ENCODE measurements around the gene GPR171. TPM values are rescaled to one million over a fixed set of nuclear protein-coding genes. Genes with fewer than 3 reads are reported as not detected.

GPR171 gene
- total RNA-seq, 1 donor from 2014 or later = not detected

DNA sequence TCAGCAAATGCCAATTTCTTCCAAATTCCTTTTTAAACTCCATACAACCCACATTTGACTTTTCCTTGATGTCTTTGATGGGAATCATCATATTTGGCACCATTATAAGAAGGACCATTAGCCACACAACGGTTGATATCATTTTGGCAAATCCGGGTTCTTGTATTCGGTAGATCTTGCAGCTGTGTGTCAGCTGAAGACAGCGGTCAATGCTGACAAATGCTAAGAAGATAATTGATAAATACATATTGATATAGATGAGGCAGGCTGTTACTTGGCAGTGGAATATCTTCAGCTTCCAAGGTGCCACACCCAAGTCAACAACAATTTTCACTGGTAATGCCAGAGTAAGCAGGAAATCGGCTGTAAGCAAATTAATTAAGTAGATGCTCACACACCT, 4.2 kb downstream of the GPR171 start:
- H3K4me3 Mint-ChIP-seq (ENCODE audit: unreplicated experiment) = no peak overlapping the region
- TF ChIP-seq, protein P1, sequence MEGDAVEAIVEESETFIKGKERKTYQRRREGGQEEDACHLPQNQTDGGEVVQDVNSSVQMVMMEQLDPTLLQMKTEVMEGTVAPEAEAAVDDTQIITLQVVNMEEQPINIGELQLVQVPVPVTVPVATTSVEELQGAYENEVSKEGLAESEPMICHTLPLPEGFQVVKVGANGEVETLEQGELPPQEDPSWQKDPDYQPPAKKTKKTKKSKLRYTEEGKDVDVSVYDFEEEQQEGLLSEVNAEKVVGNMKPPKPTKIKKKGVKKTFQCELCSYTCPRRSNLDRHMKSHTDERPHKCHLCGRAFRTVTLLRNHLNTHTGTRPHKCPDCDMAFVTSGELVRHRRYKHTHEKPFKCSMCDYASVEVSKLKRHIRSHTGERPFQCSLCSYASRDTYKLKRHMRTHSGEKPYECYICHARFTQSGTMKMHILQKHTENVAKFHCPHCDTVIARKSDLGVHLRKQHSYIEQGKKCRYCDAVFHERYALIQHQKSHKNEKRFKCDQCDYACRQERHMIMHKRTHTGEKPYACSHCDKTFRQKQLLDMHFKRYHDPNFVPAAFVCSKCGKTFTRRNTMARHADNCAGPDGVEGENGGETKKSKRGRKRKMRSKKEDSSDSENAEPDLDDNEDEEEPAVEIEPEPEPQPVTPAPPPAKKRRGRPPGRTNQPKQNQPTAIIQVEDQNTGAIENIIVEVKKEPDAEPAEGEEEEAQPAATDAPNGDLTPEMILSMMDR (IDR thresholded peaks at IDR 0.05) = no peak
- H3K4me1 Mint-ChIP-seq (ENCODE audit: low read depth) = peaks cover 34% of the 10 kb centered on the region
- H3K27ac Mint-ChIP-seq (ENCODE audit: unreplicated experiment) = peak overlapping the region; percentile 80
- DNase-seq (ENCODE audit: low spot score) = no peak
- H3K9me3 Mint-ChIP-seq (ENCODE audit: low read depth) = no peaks in the 10 kb centered on the region
- H3K36me3 Mint-ChIP-seq (ENCODE audit: low read depth) = no peaks in the 10 kb centered on the region
- no peaks in the 10 kb centered on the region for H3K27me3 Mint-ChIP-seq (ENCODE audit: low read depth)

DNA sequence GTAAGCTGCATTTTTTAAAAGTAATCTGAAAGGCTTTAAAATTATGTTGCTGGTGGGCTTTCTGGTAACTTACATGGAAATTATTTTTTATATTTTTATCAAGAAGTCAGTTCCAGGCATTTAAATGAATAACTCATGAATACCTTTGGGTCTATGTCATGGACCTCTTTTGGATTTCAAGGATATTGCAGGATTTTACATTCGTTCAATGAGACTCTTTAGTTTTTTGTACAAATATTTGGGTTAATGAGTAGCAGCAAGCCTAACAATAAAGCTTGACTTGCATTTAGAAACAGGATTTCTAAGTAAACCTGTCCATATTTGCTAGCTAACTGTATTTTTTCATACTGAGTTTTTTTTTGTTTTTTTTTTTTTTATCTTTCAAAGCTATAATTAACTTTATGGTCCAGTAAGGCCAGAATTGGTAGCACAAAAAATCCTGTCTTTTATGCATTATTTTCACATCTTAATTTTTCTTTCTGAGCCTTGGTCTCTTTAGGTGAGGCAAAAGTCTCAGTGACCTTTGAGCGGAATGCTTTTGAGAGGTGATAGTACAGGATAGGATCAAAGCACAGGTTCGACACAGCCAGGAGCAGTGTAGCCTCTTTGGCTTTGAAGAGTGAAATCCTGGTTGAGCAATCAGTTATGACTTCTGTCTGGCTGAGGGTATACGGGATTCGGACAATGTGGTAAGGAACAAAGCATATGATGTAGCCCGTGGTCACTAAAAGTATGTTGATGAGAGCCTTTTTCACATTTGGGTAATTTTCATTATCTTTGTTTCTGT, 4.8 kb downstream of the GPR171 start:
- H3K27ac Mint-ChIP-seq (ENCODE audit: unreplicated experiment) = peak overlapping the region; percentile 80
- no peak for DNase-seq (ENCODE audit: low spot score)
- no peaks in the 10 kb centered on the region for H3K9me3 Mint-ChIP-seq (ENCODE audit: low read depth)
- H3K27me3 Mint-ChIP-seq (ENCODE audit: low read depth) = no peaks in the 10 kb centered on the region
- peaks cover 34% of the 10 kb centered on the region for H3K4me1 Mint-ChIP-seq (ENCODE audit: low read depth)
- TF ChIP-seq, protein P1 (IDR thresholded peaks at IDR 0.05) = no peak
- no peaks in the 10 kb centered on the region for H3K36me3 Mint-ChIP-seq (ENCODE audit: low read depth)
- no peak overlapping the region for H3K4me3 Mint-ChIP-seq (ENCODE audit: unreplicated experiment)

DNA sequence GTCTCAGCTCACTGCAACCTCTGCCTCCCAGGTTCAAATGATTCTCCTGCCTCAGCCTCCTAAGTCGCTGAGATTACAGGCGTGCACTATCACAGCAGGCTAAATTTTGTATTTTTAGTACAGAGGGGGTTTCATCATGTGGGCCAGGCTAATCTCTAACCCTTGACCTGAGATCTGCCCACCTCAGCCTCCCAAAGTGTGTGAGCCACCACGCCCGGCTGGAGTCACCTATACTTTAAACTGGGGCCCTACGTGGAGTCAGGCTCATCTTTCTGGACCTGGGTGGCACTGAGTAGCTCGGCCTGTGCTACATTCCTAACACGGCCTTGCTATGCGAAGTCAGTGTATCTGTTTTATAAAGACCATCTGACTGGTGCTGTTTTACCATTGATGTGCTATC, 5.8 kb downstream of the GPR171 start:
- TF ChIP-seq, protein P1 (IDR thresholded peaks at IDR 0.05) = no peak
- peak overlapping the region; percentile 80 for H3K27ac Mint-ChIP-seq (ENCODE audit: unreplicated experiment)
- H3K9me3 Mint-ChIP-seq (ENCODE audit: low read depth) = no peaks in the 10 kb centered on the region
- no peaks in the 10 kb centered on the region for H3K27me3 Mint-ChIP-seq (ENCODE audit: low read depth)
- H3K4me1 Mint-ChIP-seq (ENCODE audit: low read depth) = peaks cover 34% of the 10 kb centered on the region
- no peak for DNase-seq (ENCODE audit: low spot score)
- no peaks in the 10 kb centered on the region for H3K36me3 Mint-ChIP-seq (ENCODE audit: low read depth)
- H3K4me3 Mint-ChIP-seq (ENCODE audit: unreplicated experiment) = no peak overlapping the region

DNA sequence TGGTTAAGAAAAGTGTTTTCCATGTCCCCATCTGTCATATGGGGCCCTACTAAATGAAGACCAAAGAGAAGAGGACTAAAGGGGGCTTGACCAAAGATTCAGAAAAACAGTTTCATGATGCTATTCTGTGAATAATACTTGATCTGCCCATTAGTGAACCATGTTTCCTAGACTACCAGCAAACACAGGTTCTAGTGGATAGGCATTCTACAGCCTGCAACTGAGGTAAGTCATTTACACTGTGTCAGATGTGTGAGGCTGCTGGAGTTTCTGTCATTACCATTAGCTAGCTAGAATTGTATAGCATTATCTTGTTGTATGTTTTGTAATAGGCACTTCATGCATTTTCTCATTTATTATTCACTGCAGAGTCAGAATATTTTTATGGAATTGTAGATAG, 6.6 kb downstream of the GPR171 start:
- Mint-ChIP-seq H3K4me1 (ENCODE audit: low read depth) (peaks cover 34% of the 10 kb centered on the region), H3K4me3 (ENCODE audit: unreplicated experiment) (no peak overlapping the region), H3K36me3 (ENCODE audit: low read depth) (no peaks in the 10 kb centered on the region), H3K9me3 (ENCODE audit: low read depth) (no peaks in the 10 kb centered on the region), H3K27me3 (ENCODE audit: low read depth) (no peaks in the 10 kb centered on the region), H3K27ac (ENCODE audit: unreplicated experiment) (no peak overlapping the region)
- TF ChIP-seq, protein P1 (IDR thresholded peaks at IDR 0.05) = no peak
- DNase-seq (ENCODE audit: low spot score) = no peak

DNA sequence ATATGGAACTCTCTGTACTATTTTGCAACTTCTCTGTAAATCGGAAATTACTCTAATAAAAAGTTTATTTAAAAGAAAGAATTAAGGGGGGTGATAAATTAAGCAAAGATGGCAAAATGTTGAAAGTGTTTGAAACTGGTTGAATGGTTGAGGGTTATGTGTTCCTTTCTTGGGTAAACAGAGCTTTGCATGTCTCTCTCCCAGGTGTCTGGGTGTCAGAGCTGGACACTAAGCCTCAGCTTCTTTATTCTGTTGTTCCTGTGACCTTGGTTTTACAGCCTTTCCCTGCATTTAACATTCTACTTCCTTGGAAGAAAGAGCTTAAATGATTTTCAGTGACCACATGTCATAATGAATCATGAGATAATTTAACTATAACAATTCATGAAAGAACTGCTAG, 7.2 kb downstream of the GPR171 start:
- Mint-ChIP-seq H3K27me3 (ENCODE audit: low read depth) (no peaks in the 10 kb centered on the region), H3K36me3 (ENCODE audit: low read depth) (no peaks in the 10 kb centered on the region), H3K4me1 (ENCODE audit: low read depth) (peaks cover 34% of the 10 kb centered on the region), H3K9me3 (ENCODE audit: low read depth) (no peaks in the 10 kb centered on the region), H3K27ac (ENCODE audit: unreplicated experiment) (peak overlapping the region; percentile 36), H3K4me3 (ENCODE audit: unreplicated experiment) (no peak overlapping the region)
- TF ChIP-seq, protein P1 (IDR thresholded peaks at IDR 0.05) = no peak
- DNase-seq (ENCODE audit: low spot score) = no peak

All from chondrocyte (in vitro differentiated cells).